Dendritic cell treated with granulocyte-macrophage colony-stimulating factor and Interleukin-4, amounts not matched to agents 40 ng/mL and 50 ng/mL, for 4 days (primary cell): ENCODE data around the gene ABCB1.

Source experiments
- H3K27ac Mint-ChIP-seq: one replicate; pipeline ENCODE4 v1.8.0; 2022; ENCODE audit warnings: mild to moderate bottlenecking, mixed read lengths
- H3K27me3 Mint-ChIP-seq: one replicate; pipeline ENCODE4 v1.8.0; 2022; ENCODE audit warnings: mild to moderate bottlenecking, mixed read lengths
- H3K36me3 Mint-ChIP-seq: one replicate; pipeline ENCODE4 v1.8.0; 2022; ENCODE audit warnings: low read depth, mixed read lengths
- H3K4me1 Mint-ChIP-seq: one replicate; pipeline ENCODE4 v1.8.0; 2022; ENCODE audit warnings: low read depth, mixed read lengths
- H3K4me3 Mint-ChIP-seq: one replicate; pipeline ENCODE4 v1.8.0; 2022; ENCODE audit warnings: mild to moderate bottlenecking, moderate library complexity, mixed read lengths
- H3K9me3 Mint-ChIP-seq: one replicate; pipeline ENCODE4 v1.8.0; 2022; ENCODE audit warnings: mixed read lengths
- intact Hi-C: fragments of 100-400 bp; cut with micrococcal nuclease; formaldehyde crosslinking; loops from one replicate; pipeline ENCODE4 v1.15.0; 2022

ABCB1 gene

GRCh38 chr7:87517891-87518290 lies 82.8 kb downstream of the ABCB1 start:
- Mint-ChIP-seq H3K36me3 (no peaks in the 10 kb centered on the region), H3K4me1 (peaks cover 6% of the 10 kb centered on the region), H3K27ac (no peak overlapping the region), H3K9me3 (no peaks in the 10 kb centered on the region), H3K27me3 (no peaks in the 10 kb centered on the region), H3K4me3 (no peak overlapping the region)
- intact Hi-C loops: no loop called here

DNA sequence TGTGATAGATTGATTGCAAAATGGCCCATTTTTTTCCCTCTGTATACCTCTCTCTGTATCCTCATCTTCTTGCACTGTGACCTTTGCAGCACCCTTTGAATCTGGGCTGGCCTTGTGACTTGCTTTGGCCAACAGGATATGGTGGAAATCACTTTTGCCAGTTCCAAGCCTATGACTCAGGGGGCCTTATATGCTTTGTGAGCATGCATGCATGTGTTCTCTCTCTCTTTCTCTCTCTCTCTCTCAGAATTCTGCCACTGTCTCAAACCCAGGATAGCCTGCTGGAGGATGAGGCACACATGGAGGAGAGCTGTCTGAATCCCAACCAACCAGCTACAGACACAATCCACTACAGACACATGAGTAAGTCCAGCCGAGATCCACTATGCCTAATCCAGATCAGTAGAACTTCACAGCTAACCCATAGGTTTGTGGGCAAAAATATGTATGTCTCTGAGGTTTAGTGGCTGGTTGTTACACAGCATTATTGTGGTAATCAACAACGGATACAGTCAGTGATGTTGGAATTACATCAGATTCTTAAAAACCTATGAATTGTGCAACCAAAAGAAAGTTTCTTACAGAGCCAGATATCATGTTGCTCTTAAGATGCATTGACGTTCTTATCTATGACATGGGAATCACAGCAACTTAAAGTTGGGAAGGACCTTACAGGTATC lies 83.4 kb downstream of the ABCB1 start:
- H3K4me1 Mint-ChIP-seq: peaks cover 6% of the 10 kb centered on the region
- no peaks in the 10 kb centered on the region for H3K27me3 Mint-ChIP-seq
- no peaks in the 10 kb centered on the region for H3K9me3 Mint-ChIP-seq
- no peak overlapping the region for H3K4me3 Mint-ChIP-seq
- H3K27ac Mint-ChIP-seq: no peak overlapping the region
- intact Hi-C loops: no loop called here
- no peaks in the 10 kb centered on the region for H3K36me3 Mint-ChIP-seq

GRCh38 chr7:87513735-87514335 lies 86.8 kb downstream of the ABCB1 start:
- H3K4me1 Mint-ChIP-seq: peaks cover 6% of the 10 kb centered on the region
- intact Hi-C loops: no loop called here
- no peak overlapping the region for H3K4me3 Mint-ChIP-seq
- no peaks in the 10 kb centered on the region for H3K27me3 Mint-ChIP-seq
- no peaks in the 10 kb centered on the region for H3K36me3 Mint-ChIP-seq
- H3K9me3 Mint-ChIP-seq: no peaks in the 10 kb centered on the region
- no peak overlapping the region for H3K27ac Mint-ChIP-seq

DNA sequence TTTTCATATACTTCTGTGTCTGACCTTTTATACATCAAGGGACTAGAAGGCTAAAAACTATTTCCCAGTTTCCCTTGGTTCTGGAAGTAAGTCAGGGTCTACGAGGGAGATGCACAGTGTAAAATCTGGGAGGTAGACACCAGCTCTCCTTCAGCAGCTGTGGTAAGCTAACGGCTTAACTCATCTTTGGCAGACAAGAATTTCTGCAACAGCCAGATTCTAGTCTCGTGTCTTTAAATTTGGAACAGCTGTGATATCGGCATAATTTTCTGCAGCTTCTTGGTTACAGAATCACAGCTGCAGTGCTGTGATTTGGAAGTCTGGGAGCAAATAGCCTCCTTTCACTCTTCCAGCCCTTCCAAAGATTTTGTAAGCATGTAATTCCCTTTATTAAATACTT lies 87.8 kb downstream of the ABCB1 start:
- intact Hi-C loops: no loop called here
- Mint-ChIP-seq H3K27ac (no peak overlapping the region), H3K9me3 (no peaks in the 10 kb centered on the region), H3K4me1 (peaks cover 11% of the 10 kb centered on the region), H3K36me3 (no peaks in the 10 kb centered on the region), H3K27me3 (no peaks in the 10 kb centered on the region), H3K4me3 (no peak overlapping the region)

DNA sequence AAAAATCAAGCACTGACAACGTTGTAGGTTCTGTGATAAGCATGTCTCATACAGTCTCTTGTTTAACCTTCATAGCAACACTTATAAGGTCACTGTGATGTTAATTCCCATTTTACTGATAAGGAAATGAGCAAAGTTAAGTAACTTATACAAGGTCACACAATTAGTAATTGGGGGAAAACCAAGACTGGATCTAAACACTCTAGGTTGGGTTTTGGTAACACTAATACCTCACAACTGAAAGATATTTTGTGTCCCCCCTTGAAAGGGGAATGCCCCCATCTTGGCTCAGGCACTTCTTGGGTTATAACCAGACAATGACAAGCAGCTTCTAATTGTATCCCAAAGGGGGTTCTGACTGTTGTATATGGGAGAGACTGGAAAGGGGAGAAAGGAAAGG lies 89.2 kb downstream of the ABCB1 start:
- H3K4me1 Mint-ChIP-seq: peaks cover 5% of the 10 kb centered on the region
- no peak overlapping the region for H3K27ac Mint-ChIP-seq
- no peaks in the 10 kb centered on the region for H3K27me3 Mint-ChIP-seq
- no peaks in the 10 kb centered on the region for H3K9me3 Mint-ChIP-seq
- intact Hi-C loops: no loop called here
- no peaks in the 10 kb centered on the region for H3K36me3 Mint-ChIP-seq
- H3K4me3 Mint-ChIP-seq: no peak overlapping the region

GRCh38 chr7:87510411-87510875 lies 90.2 kb downstream of the ABCB1 start:
- Mint-ChIP-seq H3K27me3 (no peaks in the 10 kb centered on the region), H3K27ac (no peak overlapping the region), H3K9me3 (no peaks in the 10 kb centered on the region), H3K4me1 (peaks cover 5% of the 10 kb centered on the region), H3K36me3 (no peaks in the 10 kb centered on the region), H3K4me3 (no peak overlapping the region)
- intact Hi-C loops: no loop called here

- Mint-ChIP-seq H3K9me3 (no peaks in the 10 kb centered on the region), H3K36me3 (no peaks in the 10 kb centered on the region), H3K27me3 (no peaks in the 10 kb centered on the region), H3K27ac (no peak overlapping the region), H3K4me3 (no peak overlapping the region), H3K4me1 (peaks cover 5% of the 10 kb centered on the region)
- intact Hi-C loops: loop anchor here (2.0 to 5.0 kb wide), 3 partner anchors 195 to 661 kb away; no protein-coding TSS in a partner anchor
Observed at GRCh38 chr7:87507446-87507845, 93.2 kb downstream of the ABCB1 start.

DNA sequence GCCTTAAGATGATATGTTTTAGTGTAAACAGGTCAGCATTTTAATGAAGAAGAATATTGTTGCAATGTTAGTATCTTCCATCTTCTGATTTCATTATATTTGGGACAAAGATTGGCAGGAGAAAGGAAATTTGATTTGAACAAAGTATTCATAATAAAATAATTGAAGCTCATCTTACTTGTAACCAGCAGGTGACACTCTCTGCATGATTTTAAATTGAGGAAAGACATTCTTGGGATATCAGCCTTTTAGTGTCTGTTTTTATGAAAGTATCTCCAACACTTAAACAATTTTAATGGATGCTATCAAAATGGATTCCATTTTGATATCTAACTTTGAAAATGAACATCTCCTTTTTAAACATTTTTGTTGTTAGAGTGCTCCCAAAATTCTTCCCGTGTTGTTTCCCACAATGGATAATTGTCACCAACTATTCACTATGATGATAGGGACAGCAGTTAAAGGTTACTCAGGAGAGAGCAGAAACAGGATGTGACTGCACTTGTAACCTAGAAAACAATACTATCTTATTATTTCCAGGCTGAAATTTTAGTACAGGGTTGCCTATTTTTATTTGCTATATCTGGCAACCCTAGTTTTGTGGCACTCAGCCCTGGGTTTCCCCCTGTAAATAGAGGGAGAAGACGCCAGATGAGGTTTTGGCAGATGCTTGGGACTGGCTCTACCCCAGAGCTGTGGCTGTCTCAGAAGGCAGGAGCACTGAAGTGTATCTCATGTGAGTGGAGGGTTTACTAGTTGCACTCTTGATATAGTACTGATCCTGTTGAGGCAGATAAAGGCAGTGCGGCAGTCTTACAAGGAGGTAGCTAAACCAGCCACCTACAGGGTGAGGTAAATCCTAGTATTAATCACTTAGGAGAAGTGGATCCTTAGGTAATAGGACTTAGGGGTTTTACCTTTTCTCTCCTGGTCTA lies 94.2 kb downstream of the ABCB1 start:
- Mint-ChIP-seq H3K9me3 (no peaks in the 10 kb centered on the region), H3K27ac (no peak overlapping the region), H3K4me3 (no peak overlapping the region), H3K27me3 (no peaks in the 10 kb centered on the region), H3K4me1 (peaks cover 5% of the 10 kb centered on the region), H3K36me3 (no peaks in the 10 kb centered on the region)
- intact Hi-C loops: loop anchor here (2.0 to 5.0 kb wide), 3 partner anchors 194 to 662 kb away; no protein-coding TSS in a partner anchor

DNA sequence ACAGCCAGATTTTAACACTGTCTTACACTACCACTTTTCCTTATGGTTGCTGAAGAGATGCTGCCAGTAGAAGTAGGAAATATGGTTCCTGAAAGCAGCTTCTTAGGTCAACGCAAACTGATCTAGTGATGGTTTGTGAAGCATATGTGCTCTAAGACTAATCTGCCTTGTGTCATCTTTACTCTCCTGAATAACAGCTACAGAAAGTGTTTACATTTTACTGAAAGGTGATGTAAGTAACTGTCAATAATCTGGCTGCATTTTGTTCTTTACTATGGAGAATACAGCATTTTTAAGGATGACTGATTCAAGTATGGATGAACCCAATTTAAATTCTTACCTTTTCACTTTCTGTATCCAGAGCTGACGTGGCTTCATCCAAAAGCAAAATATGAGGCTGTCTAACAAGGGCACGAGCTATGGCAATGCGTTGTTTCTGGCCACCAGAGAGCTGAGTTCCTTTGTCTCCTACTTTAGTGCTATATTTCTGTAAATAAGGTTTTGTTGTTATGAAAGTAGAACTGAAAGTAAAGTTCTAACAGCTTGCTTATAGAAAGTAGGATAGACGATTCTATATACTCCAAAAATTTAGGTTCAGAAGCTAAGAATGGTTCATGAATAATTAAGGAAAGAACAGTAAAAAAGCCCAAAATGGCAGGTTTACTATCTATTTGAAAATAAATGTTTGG lies 95.0 kb downstream of the ABCB1 start:
- no peak overlapping the region for H3K27ac Mint-ChIP-seq
- no peak overlapping the region for H3K4me3 Mint-ChIP-seq
- intact Hi-C loops: loop anchor here (2.0 to 5.0 kb wide), 3 partner anchors 193 to 663 kb away; no protein-coding TSS in a partner anchor
- H3K27me3 Mint-ChIP-seq: no peaks in the 10 kb centered on the region
- no peaks in the 10 kb centered on the region for H3K36me3 Mint-ChIP-seq
- H3K9me3 Mint-ChIP-seq: no peaks in the 10 kb centered on the region
- peaks cover 5% of the 10 kb centered on the region for H3K4me1 Mint-ChIP-seq

- Mint-ChIP-seq H3K4me3 (no peak overlapping the region), H3K27me3 (no peaks in the 10 kb centered on the region), H3K9me3 (no peaks in the 10 kb centered on the region), H3K4me1 (peaks cover 5% of the 10 kb centered on the region), H3K27ac (no peak overlapping the region), H3K36me3 (no peaks in the 10 kb centered on the region)
- intact Hi-C loops: loop anchor here (5.0 kb wide), 2 partner anchors 193 to 382 kb away; no protein-coding TSS in a partner anchor
Observed at GRCh38 chr7:87505122-87505521, 95.6 kb downstream of the ABCB1 start.

DNA sequence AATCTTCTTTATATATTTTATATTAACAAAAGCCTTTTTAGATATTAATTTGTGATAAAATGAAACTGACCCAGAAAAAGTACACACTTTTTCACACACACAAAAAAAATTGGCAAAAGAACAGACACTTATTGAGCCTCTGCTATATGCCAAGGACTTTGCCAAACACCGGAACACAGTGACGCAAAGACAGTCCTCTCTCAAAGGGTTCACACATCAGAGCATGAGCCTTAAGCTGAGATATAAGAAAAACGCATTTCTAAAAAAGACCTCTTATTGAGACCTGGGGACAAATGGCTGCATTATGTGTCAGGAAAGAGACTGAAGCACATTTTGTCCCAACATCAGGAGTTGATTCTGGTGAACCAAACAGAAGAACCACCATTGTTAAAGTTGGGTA lies 101.2 kb downstream of the ABCB1 start:
- no peak overlapping the region for H3K4me3 Mint-ChIP-seq
- no peak overlapping the region for H3K27ac Mint-ChIP-seq
- H3K9me3 Mint-ChIP-seq: no peaks in the 10 kb centered on the region
- H3K36me3 Mint-ChIP-seq: no peaks in the 10 kb centered on the region
- intact Hi-C loops: no loop called here
- H3K27me3 Mint-ChIP-seq: peaks cover 3% of the 10 kb centered on the region
- H3K4me1 Mint-ChIP-seq: no peaks in the 10 kb centered on the region

- no peak overlapping the region for H3K4me3 Mint-ChIP-seq
- H3K9me3 Mint-ChIP-seq: no peaks in the 10 kb centered on the region
- no peaks in the 10 kb centered on the region for H3K4me1 Mint-ChIP-seq
- no peaks in the 10 kb centered on the region for H3K36me3 Mint-ChIP-seq
- H3K27me3 Mint-ChIP-seq: peaks cover 3% of the 10 kb centered on the region
- H3K27ac Mint-ChIP-seq: no peak overlapping the region
- intact Hi-C loops: no loop called here
Observed at GRCh38 chr7:87498893-87499292, 101.8 kb downstream of the ABCB1 start.

DNA sequence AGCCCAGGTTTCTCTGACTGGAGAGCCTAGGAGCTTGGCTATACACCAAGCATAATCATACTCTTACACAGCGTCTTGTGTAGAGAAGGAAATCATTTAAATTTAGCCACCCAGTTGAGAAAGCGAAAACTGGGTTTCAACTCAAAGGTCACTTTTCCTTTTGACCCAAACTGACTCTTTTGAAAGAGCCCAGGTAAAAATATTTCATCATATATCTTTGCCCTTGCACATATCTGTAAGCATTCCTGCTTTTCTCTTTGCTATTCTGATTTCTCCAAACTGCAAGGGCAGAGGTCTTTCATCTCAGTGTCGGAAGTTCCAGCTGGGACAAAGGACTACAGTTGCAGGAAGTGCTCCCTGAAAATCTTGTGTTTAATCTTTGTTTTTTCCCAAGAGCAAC lies 103.2 kb downstream of the ABCB1 start:
- Mint-ChIP-seq H3K9me3 (no peaks in the 10 kb centered on the region), H3K27ac (no peak overlapping the region), H3K36me3 (no peaks in the 10 kb centered on the region), H3K4me1 (no peaks in the 10 kb centered on the region), H3K4me3 (no peak overlapping the region), H3K27me3 (peaks cover 3% of the 10 kb centered on the region)
- intact Hi-C loops: no loop called here
